GM12878 (cell line): ENCODE measurements around the gene TSC22D4. TPM values are rescaled to one million over a fixed set of nuclear protein-coding genes. Genes with fewer than 3 reads are reported as not detected.

Experiments
- BHLHE40 ChIP-seq, 2 experiments: fragments of 450-650 bp in 1 of 2; IDR thresholded peaks; 2 replicates each; pipeline ENCODE4 v1.6.1; 2011 to 2017; ENCODE audit warnings: low read depth in 2 of 2, borderline replicate concordance in 1 of 2, improper control_type of control experiment in 1 of 2, low read length in 1 of 2, mild to moderate bottlenecking in 1 of 2
- BMI1 ChIP-seq: fragments of 450-650 bp; IDR thresholded peaks from 2 replicates; pipeline ENCODE4 v1.6.1; 2016; ENCODE audit warnings: mild to moderate bottlenecking, moderate library complexity, borderline replicate concordance
- GABPA ChIP-seq: IDR thresholded peaks from 2 replicates; pipeline ENCODE4 v1.6.1; 2014; ENCODE audit warnings: antibody characterized with exemption, low read depth, mild to moderate bottlenecking, inconsistent platforms
- IKZF1 ChIP-seq: fragments of 450-650 bp; conservative IDR thresholded peaks from 2 replicates; pipeline ENCODE4 v1.6.1; 2017; ENCODE audit warnings: antibody characterized with exemption, mild to moderate bottlenecking
- MAX ChIP-seq: IDR thresholded peaks from 2 replicates; pipeline ENCODE4 v1.6.1; 2012; ENCODE audit warnings: low read depth, low read length, improper control_type of control experiment
- RAD21 ChIP-seq: IDR thresholded peaks from 2 replicates; pipeline ENCODE4 v1.6.1; 2011; ENCODE audit warnings: mild to moderate bottlenecking, low read depth, low read length, moderate library complexity; ENCODE audit not compliant: insufficient read depth
- RELA ChIP-seq: fragments of 450-650 bp; IDR thresholded peaks from 2 replicates; pipeline ENCODE4 v1.8.0; 2014; ENCODE audit warnings: borderline replicate concordance; ENCODE audit not compliant: partially characterized antibody
- SPI1 ChIP-seq: IDR thresholded peaks from 2 replicates; pipeline ENCODE4 v1.6.1; 2011; ENCODE audit warnings: low read depth, mild to moderate bottlenecking, low read length, moderate library complexity, borderline replicate concordance; ENCODE audit not compliant: insufficient read depth
- SUZ12 ChIP-seq: fragments of 200-600 bp; sonication (generic); IDR thresholded peaks from one replicate; pipeline ENCODE4 v1.6.1; 2018; ENCODE audit warnings: antibody characterized with exemption, mild to moderate bottlenecking; ENCODE audit not compliant: unreplicated experiment
- TCF3 ChIP-seq: IDR thresholded peaks from 2 replicates; pipeline ENCODE4 v1.6.1; 2012; ENCODE audit warnings: low read depth, mild to moderate bottlenecking, low read length, borderline replicate concordance; ENCODE audit not compliant: insufficient read depth
- ZBED1 ChIP-seq: IDR thresholded peaks from 2 replicates; pipeline ENCODE4 v1.6.1; 2016; ENCODE audit warnings: borderline replicate concordance
- ZBTB11 ChIP-seq: fragments of 450-650 bp; formaldehyde crosslinking; IDR thresholded peaks from 2 replicates; pipeline ENCODE4 v1.5.0; 2022; ENCODE audit warnings: mild to moderate bottlenecking, missing genetic modification characterization
- ZBTB4 ChIP-seq: fragments of 450-650 bp; formaldehyde crosslinking; IDR thresholded peaks from 2 replicates; pipeline ENCODE4 v1.4.0; 2022; ENCODE audit warnings: mild to moderate bottlenecking, moderate library complexity
- ZBTB40 ChIP-seq: fragments of 450-650 bp; IDR thresholded peaks from 2 replicates; pipeline ENCODE4 v1.6.1; 2016; ENCODE audit warnings: mild to moderate bottlenecking, moderate library complexity, borderline replicate concordance
- ZNF217 ChIP-seq: fragments of 450-650 bp; IDR thresholded peaks from 2 replicates; pipeline ENCODE4 v1.6.1; 2017; ENCODE audit warnings: antibody characterized with exemption, mild to moderate bottlenecking
- polyA plus RNA-seq, 11 experiments: library from polyadenylated mRNA; depleted of rRNA in 4 of 11; unstranded in 6 of 11; stranded (reverse) in 5 of 11; fragments of >200 nt; fragmentation: Nextera tagmentation in 4 of 11; fragmentation: Illumina TruSeq in 1 of 11; extraction: Ambion mirVana in 4 of 11; extraction: Trizol in 1 of 11; gene quantifications; 1 replicate in 1 of 11; 2 replicates in 10 of 11; pipeline versions ENCODE4 v1.2.1 to v1.2.3, GENCODE V29; 2011 to 2016; ENCODE audit warnings: inconsistent platforms in 2 of 11, missing spikeins in 2 of 11, low read depth in 1 of 11
- total RNA-seq, 4 experiments: library from RNA; depleted of rRNA in 3 of 4; stranded (reverse); fragments of >200 nt in 3 of 4; fragmentation: Illumina TruSeq in 1 of 4; extraction: Trizol in 1 of 4; gene quantifications; 2 replicates each; pipeline versions ENCODE4 v1.2.1 to v1.2.3, GENCODE V29; 2013 to 2021

Gene TSC22D4
- total and polyA plus RNA-seq, 10 of the 15 experiments (the other 5 are each of a cell fraction or from before 2014, with no cell fraction given) = 0.50 to 65.7 (median 24.4) TPM

- TF ChIP-seq BHLHE40 (IDR thresholded peaks at IDR 0.05; ENCODE audit: borderline replicate concordance in 1 of 2, low read depth in 2 of 2, low read length in 1 of 2) (peak in 1 of 2 experiments; percentile 65; a peak in 2 of 4 replicates), MAX (peak; percentile 21; the same call in 1 of the 2 replicates), TCF3 (0 out of 2 replicates have a peak, but pooled peaks have one; percentile 27), SPI1 (no peak), ZBED1 (no peak), ZBTB4 (CRISPR knock-in tag) (no peak), SUZ12 (no peak), GABPA (no peak), BMI1 (no peak), RELA (peak; percentile 79), ZBTB40 (no peak), IKZF1 (peak; percentile 70), RAD21 (no peak), ZNF217 (0 out of 2 replicates have a peak, but pooled peaks have one; percentile 37), ZBTB11 (CRISPR knock-in tag) (no peak)
These were observed 49.1 kb downstream of the TSC22D4 start, which contains the start of gene MEPCE (continued) for GRCh38 chr7:100429637-100430492.
